Measurements from ENCODE around the gene SOHLH2.

The SOHLH2 gene

DNA sequence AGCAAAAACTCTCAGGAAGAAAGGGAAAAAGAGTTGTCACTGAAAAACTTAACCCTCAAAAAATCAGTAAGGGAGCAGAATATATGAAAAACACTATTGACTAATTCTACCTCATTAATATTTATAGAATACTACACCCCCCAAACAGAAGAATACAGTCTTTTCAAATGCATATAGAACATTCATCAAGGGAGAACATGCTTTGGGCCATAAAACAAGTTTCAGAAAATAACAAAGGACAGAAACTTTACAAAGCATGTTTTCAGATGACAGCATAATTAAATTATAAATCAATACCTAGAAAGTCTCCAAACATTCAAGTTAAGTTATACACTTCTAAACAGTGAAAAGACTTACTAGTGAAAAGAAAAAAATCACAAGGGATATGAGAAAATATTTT, 30.5 kb downstream of the SOHLH2 start:
- no peak for DNase-seq (ENCODE audit: low read depth in 2 of 2)

DNA sequence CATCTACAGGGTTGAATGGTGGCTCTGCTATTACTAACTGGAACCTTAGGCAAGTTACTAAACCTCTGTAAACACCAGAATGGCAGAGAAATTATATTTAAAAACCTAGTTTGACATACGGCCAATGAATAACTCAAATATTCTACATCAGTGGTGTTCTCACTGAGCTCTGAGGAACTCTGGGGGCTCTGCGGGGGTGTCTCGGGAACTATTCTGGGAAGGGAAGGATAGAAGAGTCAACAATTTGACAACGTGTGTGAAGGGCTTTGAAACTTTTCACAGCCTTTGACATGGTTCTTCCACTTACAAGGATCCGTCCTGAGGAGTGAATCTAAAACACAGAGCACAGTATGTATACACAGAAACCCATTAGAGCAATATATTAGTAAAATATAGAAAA, 38.7 kb downstream of the SOHLH2 start:
- DNase-seq (ENCODE audit: low read depth in 2 of 2): no peak

DNA sequence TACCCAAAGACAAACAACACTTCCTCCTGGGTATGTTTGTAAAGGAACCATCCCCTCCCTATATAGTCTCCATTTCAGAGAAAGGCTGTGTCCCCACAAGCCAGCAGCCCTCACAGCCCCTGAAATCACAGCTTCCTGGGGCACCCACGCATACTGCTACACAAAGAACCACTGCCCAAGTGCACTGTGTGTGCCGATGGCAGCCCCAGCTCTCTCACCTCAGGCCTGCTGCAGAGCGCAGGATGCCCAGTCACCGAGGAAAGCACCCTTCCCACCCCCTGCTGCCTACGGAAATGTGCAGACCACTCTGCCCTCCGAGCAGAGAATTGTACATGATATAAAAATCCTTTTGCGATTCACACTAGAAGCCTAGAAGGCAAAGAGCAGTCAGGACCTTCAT, 39.4 kb downstream of the SOHLH2 start:
- no peak for DNase-seq (ENCODE audit: low read depth in 2 of 2)

DNA sequence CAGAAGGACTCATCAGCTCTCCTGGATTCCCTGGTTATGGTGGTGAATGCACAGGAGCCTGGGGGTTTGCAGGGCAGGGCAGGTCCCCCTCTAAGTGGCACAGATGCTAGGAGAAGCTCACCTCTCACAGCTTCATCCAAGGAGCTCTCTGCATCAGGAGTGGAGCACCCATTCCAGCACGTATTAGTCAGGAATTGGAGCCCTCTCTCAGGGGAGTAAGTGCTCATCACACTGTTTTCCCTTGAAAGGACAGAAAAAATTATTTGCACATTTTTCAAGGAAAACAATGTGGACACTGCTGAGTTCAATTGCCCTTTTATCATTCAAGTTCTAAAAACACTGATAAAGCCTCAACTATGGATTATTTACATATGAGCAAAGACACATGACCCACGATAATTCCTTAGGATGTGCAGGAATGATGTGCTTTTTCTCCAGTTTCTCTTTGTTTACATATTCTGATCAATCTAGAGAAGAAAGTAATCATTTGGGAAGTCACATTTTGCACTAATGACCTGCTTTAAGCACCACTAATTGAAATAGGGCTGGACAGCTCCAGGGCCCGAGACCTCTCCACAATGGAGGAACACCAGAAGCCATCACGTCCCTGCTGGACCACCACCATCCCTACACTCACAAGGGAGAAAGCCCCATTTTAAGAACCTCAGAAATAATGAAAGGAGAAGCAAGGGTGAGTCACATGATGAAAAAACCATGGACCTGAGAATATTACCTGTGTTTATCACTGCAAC, 40.6 kb downstream of the SOHLH2 start:
- no peak for DNase-seq (ENCODE audit: low read depth in 2 of 2)

DNA sequence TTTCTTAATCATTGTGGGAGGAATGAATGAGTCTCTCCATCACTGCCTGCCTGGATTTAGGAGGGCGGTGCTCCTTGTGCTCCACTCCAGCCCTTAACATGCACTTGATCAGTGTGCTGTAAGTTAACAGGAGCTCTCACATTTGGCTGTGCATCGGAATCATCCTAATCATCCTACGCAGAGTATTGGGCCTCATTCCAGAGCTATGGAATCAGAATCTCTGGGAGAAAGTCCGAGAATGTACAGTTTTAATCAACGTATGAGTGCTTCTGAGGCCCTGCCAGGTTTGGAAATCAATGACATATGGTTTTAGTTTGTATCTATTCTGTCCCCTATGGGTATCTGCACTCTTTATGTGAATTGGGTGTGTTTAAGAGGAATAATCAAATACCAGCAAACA, 48.3 kb downstream of the SOHLH2 start:
- DNase-seq (ENCODE audit: low read depth in 2 of 2): no peak

DNA sequence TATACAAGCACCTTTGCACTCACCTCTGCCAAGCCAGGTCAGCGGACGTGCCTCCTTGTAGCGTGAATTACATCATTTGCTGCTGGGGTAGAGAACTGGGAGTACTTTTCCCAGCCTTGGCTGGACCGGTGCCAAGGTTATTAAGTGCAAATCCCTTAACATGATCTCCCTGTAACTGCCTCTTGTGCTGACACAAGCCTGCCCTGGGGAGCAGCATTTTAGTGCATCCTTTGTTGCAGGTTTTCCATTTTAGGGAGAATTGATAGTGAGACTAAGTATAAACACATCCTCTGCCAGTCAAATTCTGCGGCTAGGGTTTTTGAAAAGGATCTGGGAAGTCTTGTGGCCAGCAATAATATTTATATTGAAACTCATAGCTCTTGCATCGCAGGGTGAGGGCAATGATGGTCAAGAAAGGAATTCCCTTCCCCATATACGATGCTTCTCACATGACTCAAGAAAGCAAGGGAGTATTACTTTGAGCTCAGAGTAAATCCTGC, 50.5 kb downstream of the SOHLH2 start:
- DNase-seq (ENCODE audit: low read depth in 2 of 2): no peak

DNA sequence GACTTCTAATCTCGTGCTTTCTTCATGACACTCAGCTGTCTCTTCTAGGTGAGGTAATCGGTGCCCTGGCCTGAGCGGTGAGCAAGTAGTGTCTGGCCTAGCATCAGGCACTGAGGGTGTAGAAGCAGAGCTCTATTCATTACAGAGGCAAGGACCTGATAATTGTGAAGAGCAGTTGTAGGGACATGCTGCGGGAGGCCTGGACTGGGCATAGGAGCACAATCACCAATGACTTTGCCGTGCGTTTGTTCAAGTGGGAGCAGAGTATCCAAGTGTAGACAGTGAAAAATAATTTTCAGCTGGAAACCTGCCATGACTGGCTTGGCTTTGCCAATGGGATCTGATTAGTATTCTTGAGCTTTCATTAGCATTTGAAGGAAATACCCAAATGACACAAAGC, 51.1 kb downstream of the SOHLH2 start:
- DNase-seq (ENCODE audit: low read depth in 2 of 2): no peak

DNA sequence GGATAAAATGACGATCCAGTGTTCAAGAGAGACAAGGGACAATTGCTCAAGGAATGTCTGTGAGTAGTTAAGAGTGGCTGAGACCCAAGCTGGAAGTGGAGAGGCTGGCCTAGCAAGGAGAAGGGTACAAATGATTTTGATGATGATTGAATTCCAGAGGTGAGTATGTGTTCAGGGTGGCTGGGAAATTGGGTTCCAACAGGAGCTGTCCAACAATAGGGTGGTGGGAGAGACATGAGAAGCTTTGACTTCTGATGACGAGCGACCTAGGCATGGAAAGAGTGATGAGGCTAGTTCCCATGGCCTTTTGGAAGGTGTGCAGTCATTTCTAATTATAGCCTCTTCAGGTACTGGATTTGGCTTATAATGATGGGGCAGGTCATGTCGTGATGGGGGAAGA, 54.1 kb downstream of the SOHLH2 start:
- DNase-seq (ENCODE audit: low read depth in 2 of 2): no peak

DNA sequence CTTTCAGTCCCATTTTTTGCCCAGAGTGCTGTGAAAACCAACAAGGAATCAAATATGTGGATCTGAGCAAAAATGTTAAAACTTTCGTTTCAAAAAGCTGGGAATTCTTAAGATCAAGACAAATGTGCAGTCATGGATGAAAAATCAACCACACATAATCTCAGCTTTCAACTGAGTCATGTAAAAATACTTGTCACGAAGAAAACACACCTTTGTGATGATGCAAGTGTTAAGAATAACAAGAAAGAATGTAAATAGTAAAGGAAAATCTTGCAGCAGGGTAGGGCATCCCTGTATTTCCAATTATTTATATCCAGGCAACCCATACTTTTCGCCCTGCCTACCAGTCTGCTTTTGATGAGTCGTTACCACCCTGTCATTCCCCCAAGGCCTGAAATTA, 55.7 kb downstream of the SOHLH2 start:
- DNase-seq (ENCODE audit: low read depth in 2 of 2): no peak

DNA sequence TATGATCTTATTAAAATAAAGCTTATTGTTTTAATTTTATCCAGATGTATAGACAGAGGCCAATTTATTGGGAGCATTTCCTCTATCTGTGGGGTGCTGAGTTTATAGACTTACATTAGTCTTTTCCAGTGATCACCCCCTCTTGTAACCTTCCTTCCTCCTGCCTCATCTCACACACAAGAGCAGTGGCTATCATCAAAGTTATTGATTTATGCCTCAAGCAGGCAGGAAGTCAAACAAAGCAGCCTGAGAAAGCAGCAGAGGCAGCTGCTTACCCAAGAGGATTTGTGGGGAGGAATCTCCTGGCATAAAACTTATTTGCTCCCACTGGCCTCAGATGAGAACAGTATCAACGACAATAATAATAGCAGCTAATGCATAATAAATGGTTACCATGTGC, 56.9 kb downstream of the SOHLH2 start:
- no peak for DNase-seq (ENCODE audit: low read depth in 2 of 2)

DNA sequence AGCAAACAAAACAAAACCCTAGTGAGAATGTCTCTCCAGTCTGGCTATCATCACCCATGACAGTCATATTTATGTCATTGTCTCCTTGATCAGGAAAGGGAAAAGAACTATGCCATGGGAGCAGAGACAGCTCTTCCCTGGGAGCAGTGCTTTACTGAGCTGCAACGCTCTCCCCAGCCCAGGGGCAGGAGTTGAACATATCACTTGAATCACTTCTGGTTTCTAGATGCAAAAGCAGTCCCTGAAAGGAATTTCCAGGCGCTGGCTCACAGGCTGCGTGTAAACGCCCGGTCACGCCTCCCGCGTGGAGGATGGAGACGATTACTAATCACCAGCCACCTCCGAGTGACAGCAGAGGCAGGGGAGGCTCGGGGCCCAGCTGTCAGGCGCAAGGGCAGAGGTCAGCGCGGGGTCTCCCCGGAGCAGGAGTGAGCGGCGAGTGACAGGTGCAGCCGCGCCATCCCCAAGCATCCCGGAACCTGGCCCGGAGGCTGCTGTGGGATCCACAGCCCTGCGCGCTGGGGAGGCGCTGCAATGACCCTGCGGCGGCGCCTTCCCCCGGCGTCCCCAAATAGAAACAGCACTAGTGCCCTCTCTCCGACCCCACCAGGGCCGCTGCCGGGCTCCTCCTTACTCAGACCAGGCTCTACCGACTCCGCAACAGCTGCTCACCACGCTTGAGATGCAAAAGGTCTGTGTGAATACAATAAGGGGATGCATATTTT, 59.6 kb downstream of the SOHLH2 start:
- no peak for DNase-seq (ENCODE audit: low read depth in 2 of 2)

DNA sequence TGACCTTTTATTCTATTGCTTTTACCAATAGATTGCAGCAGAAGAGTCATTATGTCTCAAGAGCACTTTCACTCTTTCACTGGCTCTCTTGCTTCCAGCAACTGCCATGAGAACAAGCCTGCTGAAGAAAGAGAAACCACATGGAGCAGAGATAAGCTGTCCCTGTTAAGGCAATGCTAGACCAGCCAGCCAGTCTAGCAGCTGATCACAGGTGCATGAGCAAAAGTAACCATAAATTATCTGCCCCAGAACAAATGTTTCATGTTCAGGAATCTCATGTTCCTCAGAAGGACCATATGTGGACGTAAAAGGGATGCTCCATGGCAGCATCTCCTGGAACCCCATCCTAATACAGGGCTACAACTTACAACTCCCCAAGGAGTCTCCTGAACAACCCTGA, 62.8 kb downstream of the SOHLH2 start:
- no peak for DNase-seq (ENCODE audit: low read depth in 2 of 2)

DNA sequence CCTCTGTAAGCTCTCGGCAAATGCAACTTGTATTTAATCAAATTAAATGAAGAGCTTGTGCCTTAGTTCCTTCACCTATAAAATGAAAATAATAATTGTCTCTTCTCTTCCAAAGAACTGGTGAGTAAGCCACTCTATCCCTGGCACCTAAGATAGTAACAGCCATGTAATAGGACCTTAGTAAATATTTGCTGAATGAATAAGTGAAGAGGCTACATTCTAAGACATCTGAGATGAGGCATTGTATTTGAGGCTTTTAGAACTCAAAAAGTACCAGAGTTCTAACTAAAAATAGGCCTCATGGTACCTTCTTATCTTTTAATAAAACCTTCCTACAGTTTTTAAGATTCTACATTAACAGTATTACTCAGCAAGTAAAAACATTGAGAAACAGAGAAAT, 65.9 kb downstream of the SOHLH2 start:
- DNase-seq (ENCODE audit: low read depth in 2 of 2): no peak

DNA sequence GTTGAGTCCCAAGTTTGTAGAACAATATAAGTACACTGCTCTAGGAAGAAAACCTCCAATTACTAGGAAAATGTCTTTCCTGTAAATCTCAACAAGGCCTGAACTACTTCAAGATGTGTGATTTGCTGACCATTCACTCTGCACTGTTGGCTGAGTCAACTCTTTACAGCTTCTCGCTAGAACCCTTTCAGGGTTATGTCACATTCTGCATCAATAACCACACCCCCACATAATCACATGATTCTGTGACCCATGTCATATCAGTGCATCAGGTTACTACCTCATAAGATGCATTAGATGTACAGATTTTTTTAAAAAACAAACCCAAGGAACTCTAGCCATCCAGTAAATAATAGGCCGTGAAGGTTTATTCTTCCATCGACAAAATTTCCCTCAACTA, 67.0 kb downstream of the SOHLH2 start:
- DNase-seq (ENCODE audit: low read depth in 2 of 2): no peak

DNA sequence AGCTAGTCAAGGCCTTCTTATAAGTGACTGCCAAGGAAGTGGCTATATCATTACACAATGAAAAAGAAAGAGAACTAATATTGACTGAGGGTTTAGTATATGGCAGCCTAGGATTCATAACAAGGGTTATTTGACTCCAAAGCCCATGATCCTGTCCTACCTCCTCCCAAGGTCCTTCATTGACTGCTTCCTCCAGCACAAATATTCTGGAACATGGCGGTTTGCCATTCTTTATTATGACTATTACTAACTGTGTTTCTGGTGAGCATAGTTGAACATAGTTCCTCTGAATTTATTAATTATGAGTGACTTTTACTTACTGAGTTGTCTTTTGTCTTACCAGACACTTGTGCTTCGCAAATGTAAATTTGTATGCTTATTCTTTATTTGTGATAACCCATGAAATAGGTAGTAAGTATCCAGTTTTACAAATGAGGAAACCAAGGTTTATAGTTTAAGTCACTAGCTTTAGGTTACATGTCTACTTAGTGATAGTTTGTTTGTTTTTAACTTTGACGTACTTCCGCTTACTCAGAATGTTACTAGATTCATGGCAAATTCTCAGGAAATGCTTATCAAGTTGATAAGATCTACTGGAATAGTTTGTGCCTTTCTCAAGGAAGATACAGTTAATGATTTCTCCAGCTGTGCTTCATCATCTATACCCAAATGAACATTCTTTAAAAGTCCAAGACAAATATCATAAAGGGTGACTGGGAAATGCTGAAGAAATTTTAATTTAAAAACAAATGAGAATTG, 67.7 kb downstream of the SOHLH2 start:
- no peak for DNase-seq (ENCODE audit: low read depth in 2 of 2)

DNA sequence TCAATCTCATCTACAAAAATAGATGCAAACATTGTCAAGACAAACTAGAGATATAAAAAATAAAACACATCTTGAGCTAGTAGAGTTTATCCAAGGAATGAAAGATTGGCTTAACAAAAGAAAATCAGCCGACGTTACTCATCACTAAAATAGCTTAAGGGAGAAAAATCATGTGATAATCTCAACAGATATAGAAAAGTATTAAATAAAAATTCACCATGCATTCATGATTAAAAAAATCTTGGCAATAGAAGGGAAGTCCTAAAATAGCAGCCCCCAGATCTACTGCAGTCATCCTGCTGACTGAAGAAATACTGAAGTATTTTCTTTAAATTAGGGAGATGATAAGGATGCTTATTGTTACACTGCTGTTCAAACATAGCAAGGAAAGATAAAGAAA, 70.6 kb downstream of the SOHLH2 start:
- no peak for DNase-seq (ENCODE audit: low read depth in 2 of 2)

DNA sequence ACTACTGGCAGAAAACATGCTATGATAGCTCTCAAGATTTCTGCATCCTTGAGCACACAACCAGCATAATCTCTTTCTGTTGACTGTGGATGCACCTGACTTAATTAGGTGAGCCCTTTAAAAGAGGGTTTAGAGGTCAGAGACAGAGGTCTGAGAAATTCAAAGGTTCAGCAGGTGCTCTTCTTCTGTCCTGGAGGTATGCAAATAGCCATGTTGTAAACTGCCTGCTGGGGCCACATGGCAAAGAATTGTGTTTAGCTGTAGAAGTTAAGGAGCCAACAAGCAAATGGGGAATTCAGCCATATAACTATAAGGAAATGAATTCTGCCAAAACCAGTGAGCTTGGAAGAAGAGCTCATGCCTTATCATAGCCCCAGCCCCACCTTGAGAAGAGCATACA, 71.6 kb downstream of the SOHLH2 start:
- no peak for DNase-seq (ENCODE audit: low read depth in 2 of 2)

DNA sequence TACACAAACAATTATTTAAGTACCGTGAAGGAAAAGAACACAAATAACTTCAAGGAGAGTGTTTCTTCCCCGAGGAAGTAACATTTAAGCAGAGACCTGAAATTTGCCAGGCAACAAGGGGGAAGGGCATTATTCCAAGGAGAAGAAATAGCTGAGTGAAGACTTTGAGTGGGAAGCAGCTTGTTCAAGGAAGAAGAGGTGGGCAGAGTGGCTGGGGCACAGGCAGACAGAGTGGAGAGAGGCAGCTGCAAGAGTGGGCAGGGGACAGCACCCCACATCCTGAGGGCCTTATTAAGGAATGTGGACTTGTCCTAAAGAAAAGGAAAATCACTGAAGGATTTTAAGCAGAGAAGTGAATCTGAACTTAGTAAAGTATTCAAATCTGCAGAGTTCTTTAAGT, 78.5 kb downstream of the SOHLH2 start:
- DNase-seq (ENCODE audit: low read depth in 2 of 2): no peak

DNA sequence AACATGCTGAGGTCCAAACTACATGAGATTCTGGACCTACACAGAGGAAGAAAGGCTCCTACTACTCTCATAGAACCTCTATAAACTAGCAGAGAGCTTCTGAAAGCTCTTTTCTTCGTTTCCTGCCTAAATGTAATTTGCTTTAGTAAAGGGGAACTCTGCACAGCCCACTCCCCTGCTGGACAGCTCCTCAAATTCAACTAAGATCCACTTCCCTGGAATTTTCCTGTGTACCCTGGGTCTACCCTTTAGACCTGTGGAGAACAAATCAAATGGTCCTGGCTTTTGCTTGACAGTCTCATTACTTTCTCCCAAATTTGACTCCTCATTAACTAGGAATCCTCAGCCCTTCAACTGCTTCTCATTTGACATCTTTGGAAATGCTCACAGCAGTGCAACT, 79.7 kb downstream of the SOHLH2 start:
- DNase-seq (ENCODE audit: low read depth in 2 of 2): no peak

DNA sequence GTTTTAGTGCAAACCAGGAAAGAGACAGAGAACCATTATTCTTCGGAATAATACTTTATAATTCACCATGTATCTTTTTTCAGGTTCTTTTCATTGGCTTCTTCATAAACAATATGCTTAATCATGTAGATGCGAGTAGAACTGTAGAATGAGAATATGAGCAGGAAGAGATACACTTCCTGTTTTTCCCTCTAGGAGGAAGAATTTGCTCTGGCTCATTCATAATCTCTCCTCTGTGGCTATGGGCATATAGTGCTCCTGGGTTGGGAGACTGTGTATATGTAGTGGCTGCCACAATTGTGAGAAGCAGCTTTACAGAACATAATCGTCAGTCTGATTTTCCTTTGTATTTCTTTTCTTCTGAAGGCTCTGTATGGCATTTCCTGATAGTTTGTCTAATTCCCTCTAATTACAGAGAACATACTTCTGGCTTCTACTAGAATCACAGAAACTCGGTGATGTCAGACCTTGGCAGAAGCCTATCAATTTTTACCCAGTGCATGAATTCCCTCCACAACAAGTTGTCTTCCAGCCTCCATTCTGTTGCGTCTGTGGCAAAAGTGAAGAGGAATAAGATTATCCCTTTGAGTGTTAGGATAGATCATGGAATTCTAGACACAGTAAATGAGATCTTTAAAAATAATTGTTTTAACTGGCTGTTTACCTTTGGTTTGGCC, 80.3 kb downstream of the SOHLH2 start:
- no peak for DNase-seq (ENCODE audit: low read depth in 2 of 2)

DNA sequence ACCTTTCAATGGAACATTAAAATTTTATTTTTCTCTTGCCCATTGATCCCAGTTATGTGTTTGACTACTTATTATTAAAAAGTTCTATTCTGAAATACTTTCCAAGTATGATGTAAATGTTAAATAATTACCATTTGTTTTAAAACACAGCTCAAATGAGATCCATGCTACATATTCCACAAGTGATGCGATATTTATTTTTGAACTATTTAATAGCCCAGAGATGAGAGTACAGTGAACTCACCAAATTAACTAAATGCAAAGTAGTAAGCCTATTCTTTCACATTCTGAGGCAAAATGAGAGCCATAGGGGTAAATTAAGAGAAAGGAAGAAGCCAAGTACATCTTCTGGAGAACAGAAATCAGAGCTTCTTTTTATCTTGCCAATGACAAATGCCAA, 82.0 kb downstream of the SOHLH2 start:
- no peak for DNase-seq (ENCODE audit: low read depth in 2 of 2)

DNA sequence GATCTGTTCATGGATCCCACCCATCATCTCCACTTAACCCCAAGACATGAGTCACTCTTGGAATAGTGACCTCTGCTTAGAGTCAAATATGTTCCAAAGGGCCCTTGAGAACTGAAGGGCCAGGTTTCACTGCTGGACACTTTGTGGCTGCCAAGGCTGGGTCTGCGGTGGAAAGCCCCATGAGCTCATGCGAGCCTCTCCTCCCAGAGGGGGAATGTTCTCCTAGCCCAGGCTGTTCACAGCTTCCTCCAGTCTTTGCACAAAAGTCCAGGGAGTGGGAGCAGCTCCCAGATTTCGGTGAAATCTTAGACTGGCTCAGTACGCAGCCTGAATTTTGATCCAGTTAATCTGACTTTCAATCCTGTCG, 82.4 kb downstream of the SOHLH2 start:
- no peak for DNase-seq (ENCODE audit: low read depth in 2 of 2)

All from stimulated activated CD8-positive, alpha-beta memory T cell treated with anti-CD3 and anti-CD28 coated beads, Interleukin-7, amount 100 ng/mL, for 4 hours (primary cell).